ENCODE measurements around the gene PLA2G15. TPM values are rescaled to one million over a fixed set of nuclear protein-coding genes. Genes with fewer than 3 reads are reported as not detected.

The PLA2G15 gene
- total and polyA plus RNA-seq, 2 of the 13 experiments (the other 11 are each of a cell fraction or from before 2014, with no cell fraction given), result 14.4 to 23.7 TPM

- TF ChIP-seq LCORL (IDR thresholded peaks at IDR 0.05) (no peak), LCORL (CRISPR knock-in tag; IDR thresholded peaks at IDR 0.05) (no peak), HIVEP1 (CRISPR knock-in tag; IDR thresholded peaks at IDR 0.05) (peak; percentile 96), MEIS1 (CRISPR knock-in tag; IDR thresholded peaks at IDR 0.05; ENCODE audit: borderline replicate concordance) (0 out of 2 replicates have a peak, but pooled peaks have one; percentile 24), DMAP1 (CRISPR knock-in tag; IDR thresholded peaks at IDR 0.05) (peak; percentile 25; the same call in 1 of the 2 replicates), SMAD1 (CRISPR knock-in tag; IDR thresholded peaks at IDR 0.05; ENCODE audit: borderline replicate concordance, low read depth) (no peak), ARNT2 (CRISPR knock-in tag; IDR thresholded peaks at IDR 0.05; ENCODE audit: low read depth) (peak; percentile 31; the same call in 1 of the 2 replicates), PCBP2 (optimal IDR thresholded peaks at IDR 0.05; ENCODE audit: low read depth, low read length, poor library complexity, severe bottlenecking) (no peak), ZBTB33 (CRISPR knock-in tag; IDR thresholded peaks at IDR 0.05) (0 out of 2 replicates have a peak, but pooled peaks have one; percentile 27), ZBTB20 (CRISPR knock-in tag; IDR thresholded peaks at IDR 0.05; ENCODE audit: borderline replicate concordance, low read depth) (no peak), ZNF3 (CRISPR knock-in tag; IDR thresholded peaks at IDR 0.05) (no peak), NFIC (IDR thresholded peaks at IDR 0.05; ENCODE audit: low read length) (no peak), ZNF569 (CRISPR knock-in tag; IDR thresholded peaks at IDR 0.05; ENCODE audit: borderline replicate concordance) (no peak), ZBTB7B (CRISPR knock-in tag; IDR thresholded peaks at IDR 0.05) (peak; percentile 49), HNF4A (CRISPR knock-in tag; IDR thresholded peaks at IDR 0.05) (peak; percentile 19; the same call in 1 of the 2 replicates), GTF2F1 (IDR thresholded peaks at IDR 0.05; ENCODE audit: low read length) (no peak), NAIF1 (CRISPR knock-in tag; IDR thresholded peaks at IDR 0.05; ENCODE audit: borderline replicate concordance) (peak; percentile 49; the same call in 1 of the 2 replicates), ZNF331 (CRISPR knock-in tag; IDR thresholded peaks at IDR 0.05) (peak; percentile 68), RXRB (CRISPR knock-in tag; IDR thresholded peaks at IDR 0.05; ENCODE audit: borderline replicate concordance) (peak; percentile 49; the same call in 1 of the 2 replicates), KLF11 (CRISPR knock-in tag; IDR thresholded peaks at IDR 0.05) (0 out of 2 replicates have a peak, but pooled peaks have one; percentile 56), NFE2L1 (CRISPR knock-in tag; IDR thresholded peaks at IDR 0.05; ENCODE audit: borderline replicate concordance) (peak; percentile 89)
- TF ChIP-seq, protein P1, sequence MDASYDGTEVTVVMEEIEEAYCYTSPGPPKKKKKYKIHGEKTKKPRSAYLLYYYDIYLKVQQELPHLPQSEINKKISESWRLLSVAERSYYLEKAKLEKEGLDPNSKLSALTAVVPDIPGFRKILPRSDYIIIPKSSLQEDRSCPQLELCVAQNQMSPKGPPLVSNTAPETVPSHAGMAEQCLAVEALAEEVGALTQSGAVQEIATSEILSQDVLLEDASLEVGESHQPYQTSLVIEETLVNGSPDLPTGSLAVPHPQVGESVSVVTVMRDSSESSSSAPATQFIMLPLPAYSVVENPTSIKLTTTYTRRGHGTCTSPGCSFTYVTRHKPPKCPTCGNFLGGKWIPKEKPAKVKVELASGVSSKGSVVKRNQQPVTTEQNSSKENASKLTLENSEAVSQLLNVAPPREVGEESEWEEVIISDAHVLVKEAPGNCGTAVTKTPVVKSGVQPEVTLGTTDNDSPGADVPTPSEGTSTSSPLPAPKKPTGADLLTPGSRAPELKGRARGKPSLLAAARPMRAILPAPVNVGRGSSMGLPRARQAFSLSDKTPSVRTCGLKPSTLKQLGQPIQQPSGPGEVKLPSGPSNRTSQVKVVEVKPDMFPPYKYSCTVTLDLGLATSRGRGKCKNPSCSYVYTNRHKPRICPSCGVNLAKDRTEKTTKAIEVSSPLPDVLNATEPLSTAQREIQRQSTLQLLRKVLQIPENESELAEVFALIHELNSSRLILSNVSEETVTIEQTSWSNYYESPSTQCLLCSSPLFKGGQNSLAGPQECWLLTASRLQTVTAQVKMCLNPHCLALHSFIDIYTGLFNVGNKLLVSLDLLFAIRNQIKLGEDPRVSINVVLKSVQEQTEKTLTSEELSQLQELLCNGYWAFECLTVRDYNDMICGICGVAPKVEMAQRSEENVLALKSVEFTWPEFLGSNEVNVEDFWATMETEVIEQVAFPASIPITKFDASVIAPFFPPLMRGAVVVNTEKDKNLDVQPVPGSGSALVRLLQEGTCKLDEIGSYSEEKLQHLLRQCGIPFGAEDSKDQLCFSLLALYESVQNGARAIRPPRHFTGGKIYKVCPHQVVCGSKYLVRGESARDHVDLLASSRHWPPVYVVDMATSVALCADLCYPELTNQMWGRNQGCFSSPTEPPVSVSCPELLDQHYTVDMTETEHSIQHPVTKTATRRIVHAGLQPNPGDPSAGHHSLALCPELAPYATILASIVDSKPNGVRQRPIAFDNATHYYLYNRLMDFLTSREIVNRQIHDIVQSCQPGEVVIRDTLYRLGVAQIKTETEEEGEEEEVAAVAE (CRISPR knock-in tag; IDR thresholded peaks at IDR 0.05; ENCODE audit: borderline replicate concordance), result no peak
- TF ChIP-seq, protein P2, sequence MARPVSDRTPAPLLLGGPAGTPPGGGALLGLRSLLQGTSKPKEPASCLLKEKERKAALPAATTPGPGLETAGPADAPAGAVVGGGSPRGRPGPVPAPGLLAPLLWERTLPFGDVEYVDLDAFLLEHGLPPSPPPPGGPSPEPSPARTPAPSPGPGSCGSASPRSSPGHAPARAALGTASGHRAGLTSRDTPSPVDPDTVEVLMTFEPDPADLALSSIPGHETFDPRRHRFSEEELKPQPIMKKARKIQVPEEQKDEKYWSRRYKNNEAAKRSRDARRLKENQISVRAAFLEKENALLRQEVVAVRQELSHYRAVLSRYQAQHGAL (CRISPR knock-in tag; IDR thresholded peaks at IDR 0.05; ENCODE audit: not compliant biosample characterization), result no peak
These were observed 19.2 kb downstream of the PLA2G15 start, which contains the start of gene SLC7A6 (continued) for GRCh38 chr16:68264128-68265077.

All from HepG2 (cell line).